ENCODE results near the gene PDE4B.

The PDE4B gene

DNA sequence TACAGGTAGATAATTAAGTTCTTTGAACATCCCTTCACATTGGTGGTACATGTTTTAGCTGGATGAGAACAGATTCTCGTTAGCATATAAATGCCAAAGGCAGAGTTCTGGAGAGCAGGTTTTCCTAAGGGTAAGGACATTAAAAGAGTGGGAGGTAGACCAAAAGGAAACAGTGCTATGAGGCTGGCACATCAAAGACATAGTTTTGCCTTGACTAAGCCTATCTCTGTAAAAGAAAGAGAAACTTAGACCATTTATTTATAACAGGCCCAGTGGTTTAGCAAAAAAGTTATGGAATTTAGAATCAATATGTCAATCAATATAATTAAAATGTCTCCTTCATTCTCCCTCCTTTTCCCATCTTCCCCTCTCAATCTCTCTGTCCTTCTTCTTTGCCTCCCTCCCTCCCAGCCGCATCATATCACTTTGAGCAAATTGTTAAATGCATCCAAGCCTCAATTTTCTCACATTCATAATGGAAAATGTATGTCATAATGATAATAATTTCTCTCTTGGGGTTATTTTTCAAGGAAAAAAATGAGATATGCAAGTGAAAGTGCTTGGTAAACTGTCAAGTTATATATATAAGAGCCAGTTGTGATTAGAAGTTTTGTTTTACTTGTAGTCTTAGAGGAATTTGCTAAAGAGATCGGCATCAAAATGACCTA lies 531.4 kb downstream of the PDE4B start:
- Histone ChIP-seq H3K79me2 (ENCODE audit: low read length) (0 out of 2 replicates have a peak, but pooled peaks cover 2% of the 10 kb centered on the region), H3K4me2 (ENCODE audit: low read length) (no peak overlapping the region), H3K27ac (ENCODE audit: low read length) (no peak overlapping the region), H3K9ac (ENCODE audit: low read length) (no peak overlapping the region), H3K9me3 (ENCODE audit: insufficient read depth, low read length) (no peaks in the 10 kb centered on the region), H4K20me1 (ENCODE audit: insufficient read depth, low read length) (no peaks in the 10 kb centered on the region), H3K4me3 (ENCODE audit: low read length) (no peak overlapping the region), H3K27me3 (ENCODE audit: low read depth, low read length) (no peaks in the 10 kb centered on the region), H3K36me3 (replicated peaks; ENCODE audit: low read depth, low read length) (no peaks in the 10 kb centered on the region), H2AFZ (ENCODE audit: low read depth, low read length) (no peak overlapping the region), H3K4me1 (ENCODE audit: low read length) (peaks cover 25% of the 10 kb centered on the region)
- TF ChIP-seq, protein P1, sequence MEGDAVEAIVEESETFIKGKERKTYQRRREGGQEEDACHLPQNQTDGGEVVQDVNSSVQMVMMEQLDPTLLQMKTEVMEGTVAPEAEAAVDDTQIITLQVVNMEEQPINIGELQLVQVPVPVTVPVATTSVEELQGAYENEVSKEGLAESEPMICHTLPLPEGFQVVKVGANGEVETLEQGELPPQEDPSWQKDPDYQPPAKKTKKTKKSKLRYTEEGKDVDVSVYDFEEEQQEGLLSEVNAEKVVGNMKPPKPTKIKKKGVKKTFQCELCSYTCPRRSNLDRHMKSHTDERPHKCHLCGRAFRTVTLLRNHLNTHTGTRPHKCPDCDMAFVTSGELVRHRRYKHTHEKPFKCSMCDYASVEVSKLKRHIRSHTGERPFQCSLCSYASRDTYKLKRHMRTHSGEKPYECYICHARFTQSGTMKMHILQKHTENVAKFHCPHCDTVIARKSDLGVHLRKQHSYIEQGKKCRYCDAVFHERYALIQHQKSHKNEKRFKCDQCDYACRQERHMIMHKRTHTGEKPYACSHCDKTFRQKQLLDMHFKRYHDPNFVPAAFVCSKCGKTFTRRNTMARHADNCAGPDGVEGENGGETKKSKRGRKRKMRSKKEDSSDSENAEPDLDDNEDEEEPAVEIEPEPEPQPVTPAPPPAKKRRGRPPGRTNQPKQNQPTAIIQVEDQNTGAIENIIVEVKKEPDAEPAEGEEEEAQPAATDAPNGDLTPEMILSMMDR (IDR thresholded peaks at IDR 0.05; ENCODE audit: low read depth, low read length) = no peak
- no peak for TF ChIP-seq EZH2phosphoT487 (IDR thresholded peaks at IDR 0.05; ENCODE audit: low read depth)

DNA sequence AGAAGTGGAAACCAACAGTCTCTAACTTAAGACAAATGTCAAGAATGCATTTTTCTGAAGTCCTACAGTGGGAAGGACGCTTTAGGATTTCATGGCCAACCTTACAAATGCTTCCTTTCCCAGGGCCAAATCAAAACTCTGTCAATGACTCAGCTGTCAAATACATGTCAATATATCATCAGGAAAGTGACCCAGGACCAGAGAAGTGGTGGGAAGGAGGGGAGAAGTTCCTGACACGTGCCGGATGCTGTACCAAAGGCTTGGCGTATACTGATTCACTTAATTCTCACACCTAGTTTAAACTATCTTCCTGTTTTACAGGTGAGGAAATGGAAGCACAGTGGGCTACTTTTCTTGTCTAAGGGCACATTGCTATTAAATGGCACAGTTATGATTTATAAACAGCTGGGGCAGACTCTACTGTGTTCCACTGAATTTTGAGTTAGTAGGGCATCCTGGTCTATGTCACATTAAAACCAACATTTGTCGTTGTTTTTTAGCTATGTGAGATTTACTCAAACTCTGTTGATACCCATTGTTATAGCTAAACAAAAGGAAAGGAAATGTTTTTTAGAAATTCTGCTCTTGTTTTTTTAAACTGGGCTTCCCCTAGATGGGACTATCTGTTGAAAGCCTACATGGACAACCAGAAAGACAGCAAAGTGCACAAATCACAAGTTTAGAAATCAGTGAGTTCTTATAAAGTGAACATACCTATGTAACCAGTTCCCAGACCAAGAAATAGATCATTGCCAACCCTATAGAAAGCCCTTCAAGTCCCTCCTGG lies 533.1 kb downstream of the PDE4B start:
- Histone ChIP-seq H3K9ac (ENCODE audit: low read length) (no peak overlapping the region), H3K27ac (ENCODE audit: low read length) (no peak overlapping the region), H3K9me3 (ENCODE audit: insufficient read depth, low read length) (no peaks in the 10 kb centered on the region), H3K36me3 (replicated peaks; ENCODE audit: low read depth, low read length) (no peaks in the 10 kb centered on the region), H2AFZ (ENCODE audit: low read depth, low read length) (no peak overlapping the region), H4K20me1 (ENCODE audit: insufficient read depth, low read length) (no peaks in the 10 kb centered on the region), H3K4me3 (ENCODE audit: low read length) (no peak overlapping the region), H3K4me2 (ENCODE audit: low read length) (no peak overlapping the region), H3K27me3 (ENCODE audit: low read depth, low read length) (no peaks in the 10 kb centered on the region), H3K79me2 (ENCODE audit: low read length) (peaks cover 8% of the 10 kb centered on the region; the same call in 1 of the 2 replicates), H3K4me1 (ENCODE audit: low read length) (peaks cover 42% of the 10 kb centered on the region)
- no peak for TF ChIP-seq EZH2phosphoT487 (IDR thresholded peaks at IDR 0.05; ENCODE audit: low read depth)
- TF ChIP-seq, protein P1 (IDR thresholded peaks at IDR 0.05; ENCODE audit: low read depth, low read length) = no peak

DNA sequence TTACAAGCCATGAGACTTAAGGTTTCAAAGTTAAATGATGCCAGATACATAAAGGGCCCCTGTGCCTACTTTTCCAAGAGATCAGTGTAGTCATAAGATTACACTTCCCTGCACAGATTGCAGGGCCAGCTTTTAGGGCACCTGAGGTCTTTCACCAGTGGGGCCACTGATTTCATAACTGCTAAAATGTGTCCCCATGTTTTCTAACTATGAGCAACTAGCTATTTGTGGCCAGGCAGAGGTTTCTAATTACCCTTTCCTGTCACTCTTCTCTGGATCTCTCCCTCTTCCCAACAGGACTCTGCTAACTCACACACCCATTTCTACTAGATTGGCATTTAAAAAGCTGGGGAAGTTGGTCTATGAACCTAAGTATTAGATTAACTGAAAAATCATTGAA lies 534.2 kb downstream of the PDE4B start:
- H3K9me3 ChIP-seq (ENCODE audit: insufficient read depth, low read length) = no peaks in the 10 kb centered on the region
- H3K27ac ChIP-seq (ENCODE audit: low read length) = no peak overlapping the region
- peaks cover 52% of the 10 kb centered on the region for H3K4me1 ChIP-seq (ENCODE audit: low read length)
- H4K20me1 ChIP-seq (ENCODE audit: insufficient read depth, low read length) = no peaks in the 10 kb centered on the region
- H3K4me3 ChIP-seq (ENCODE audit: low read length) = no peak overlapping the region
- H2AFZ ChIP-seq (ENCODE audit: low read depth, low read length) = no peak overlapping the region
- H3K36me3 ChIP-seq (replicated peaks; ENCODE audit: low read depth, low read length) = no peaks in the 10 kb centered on the region
- no peak overlapping the region for H3K4me2 ChIP-seq (ENCODE audit: low read length)
- no peaks in the 10 kb centered on the region for H3K27me3 ChIP-seq (ENCODE audit: low read depth, low read length)
- TF ChIP-seq, protein P1 (IDR thresholded peaks at IDR 0.05; ENCODE audit: low read depth, low read length) = no peak
- TF ChIP-seq EZH2phosphoT487 (IDR thresholded peaks at IDR 0.05; ENCODE audit: low read depth) = no peak
- no peak overlapping the region for H3K9ac ChIP-seq (ENCODE audit: low read length)
- H3K79me2 ChIP-seq (ENCODE audit: low read length) = peaks cover 14% of the 10 kb centered on the region

DNA sequence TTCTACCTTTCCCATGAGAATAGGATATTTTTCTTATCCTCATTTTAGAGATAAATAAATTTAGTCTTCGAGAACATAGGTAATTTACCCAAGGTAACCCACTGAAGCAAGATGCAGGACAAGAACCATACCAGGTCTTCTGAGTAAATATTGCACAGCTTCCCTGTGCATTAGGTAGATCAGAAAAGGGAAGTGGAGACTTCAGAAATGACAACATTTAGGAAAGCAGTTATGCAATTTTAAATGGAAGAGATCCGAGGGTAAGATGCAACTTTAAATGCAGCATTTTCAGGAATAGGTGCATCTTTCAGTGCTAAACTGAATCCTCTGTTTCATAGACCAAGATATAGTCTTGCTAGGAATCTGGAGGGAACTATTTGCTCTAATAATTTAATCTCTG lies 534.9 kb downstream of the PDE4B start:
- TF ChIP-seq, protein P1 (IDR thresholded peaks at IDR 0.05; ENCODE audit: low read depth, low read length) = no peak
- no peak for TF ChIP-seq EZH2phosphoT487 (IDR thresholded peaks at IDR 0.05; ENCODE audit: low read depth)
- H3K4me2 ChIP-seq (ENCODE audit: low read length) = peak overlapping the region; percentile 79
- H3K9me3 ChIP-seq (ENCODE audit: insufficient read depth, low read length) = no peaks in the 10 kb centered on the region
- H3K9ac ChIP-seq (ENCODE audit: low read length) = no peak overlapping the region
- peak overlapping the region; percentile 37; the same call in 1 of the 2 replicates for H3K4me3 ChIP-seq (ENCODE audit: low read length)
- H3K4me1 ChIP-seq (ENCODE audit: low read length) = peaks cover 52% of the 10 kb centered on the region
- H3K36me3 ChIP-seq (replicated peaks; ENCODE audit: low read depth, low read length) = no peaks in the 10 kb centered on the region
- H4K20me1 ChIP-seq (ENCODE audit: insufficient read depth, low read length) = no peaks in the 10 kb centered on the region
- H3K27ac ChIP-seq (ENCODE audit: low read length) = peak overlapping the region; percentile 24; the same call in 1 of the 2 replicates
- peaks cover 21% of the 10 kb centered on the region for H3K79me2 ChIP-seq (ENCODE audit: low read length)
- no peaks in the 10 kb centered on the region for H3K27me3 ChIP-seq (ENCODE audit: low read depth, low read length)
- H2AFZ ChIP-seq (ENCODE audit: low read depth, low read length) = no peak overlapping the region
